ENCODE measurements around the gene GSG1L2. TPM values are rescaled to one million over a fixed set of nuclear protein-coding genes. Genes with fewer than 3 reads are reported as not detected.

Gene GSG1L2
- not detected in 2 replicates for total RNA-seq

DNA sequence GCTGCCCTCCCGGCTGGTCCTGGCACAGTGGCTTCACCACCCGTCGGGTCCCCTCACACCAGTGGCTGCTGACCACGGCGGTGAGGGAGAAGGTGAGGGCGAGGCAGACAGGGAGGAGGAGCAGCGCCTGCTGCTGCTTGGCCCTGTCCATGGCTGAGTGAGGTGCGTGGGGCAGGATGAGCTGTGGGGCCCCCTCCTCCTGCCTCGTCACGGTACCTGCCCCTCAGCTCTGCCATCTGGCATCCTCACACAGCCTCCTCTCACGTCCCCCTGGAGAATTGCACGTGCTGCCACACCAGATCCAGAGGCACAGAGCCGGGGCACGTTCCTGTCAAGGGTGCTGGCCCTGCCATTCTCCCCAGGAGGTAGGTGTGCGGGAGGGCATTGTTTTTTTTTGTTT lies at the start of gene GSG1L2:
GSG1L2 (minus strand) TSS at position 159 of the 400 bp plus-strand sequence; CDS start at position 151, 8 bp downstream.
- Mint-ChIP-seq H3K4me1 (no peaks in the 10 kb centered on the region), H3K4me3 (no peak within 1 kb of the TSS), H3K27ac (no peak within 1 kb of the TSS), H3K36me3 (ENCODE audit: low read depth) (no peaks in the 10 kb centered on the region), H3K9me3 (peaks cover 3% of the 10 kb centered on the region), H3K27me3 (peaks cover 7% of the 10 kb centered on the region)
- ChIA-PET CTCF (no interaction called here), POLR2A (no interaction called here)
- intact Hi-C loops (cut with micrococcal nuclease): no loop called here
- TF ChIP-seq, protein P1, sequence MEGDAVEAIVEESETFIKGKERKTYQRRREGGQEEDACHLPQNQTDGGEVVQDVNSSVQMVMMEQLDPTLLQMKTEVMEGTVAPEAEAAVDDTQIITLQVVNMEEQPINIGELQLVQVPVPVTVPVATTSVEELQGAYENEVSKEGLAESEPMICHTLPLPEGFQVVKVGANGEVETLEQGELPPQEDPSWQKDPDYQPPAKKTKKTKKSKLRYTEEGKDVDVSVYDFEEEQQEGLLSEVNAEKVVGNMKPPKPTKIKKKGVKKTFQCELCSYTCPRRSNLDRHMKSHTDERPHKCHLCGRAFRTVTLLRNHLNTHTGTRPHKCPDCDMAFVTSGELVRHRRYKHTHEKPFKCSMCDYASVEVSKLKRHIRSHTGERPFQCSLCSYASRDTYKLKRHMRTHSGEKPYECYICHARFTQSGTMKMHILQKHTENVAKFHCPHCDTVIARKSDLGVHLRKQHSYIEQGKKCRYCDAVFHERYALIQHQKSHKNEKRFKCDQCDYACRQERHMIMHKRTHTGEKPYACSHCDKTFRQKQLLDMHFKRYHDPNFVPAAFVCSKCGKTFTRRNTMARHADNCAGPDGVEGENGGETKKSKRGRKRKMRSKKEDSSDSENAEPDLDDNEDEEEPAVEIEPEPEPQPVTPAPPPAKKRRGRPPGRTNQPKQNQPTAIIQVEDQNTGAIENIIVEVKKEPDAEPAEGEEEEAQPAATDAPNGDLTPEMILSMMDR (IDR thresholded peaks at IDR 0.05): no peak
- no peak for ATAC-seq (ENCODE audit: low read depth)
- no peak for DNase-seq

DNA sequence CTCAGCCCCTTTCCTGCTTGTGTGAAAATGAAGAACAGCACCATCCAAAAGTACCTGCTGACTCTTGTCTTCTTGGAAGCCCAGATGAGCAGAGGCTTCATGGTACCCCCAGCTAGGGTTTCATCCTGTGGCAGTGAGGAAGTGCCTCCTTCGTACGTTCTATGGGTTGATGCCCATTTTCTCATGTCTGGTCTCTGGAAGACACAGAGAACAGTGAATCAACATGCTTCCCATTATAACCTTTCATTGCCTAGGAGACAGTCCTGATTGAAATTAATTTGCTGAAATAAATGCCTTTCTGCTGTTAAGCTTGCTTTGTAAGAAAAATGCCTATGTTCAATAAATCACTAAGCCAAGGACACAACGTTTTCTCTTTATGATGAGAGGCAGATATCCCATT lies 46.7 kb upstream of the GSG1L2 start:
- Mint-ChIP-seq H3K4me1 (no peaks in the 10 kb centered on the region), H3K4me3 (no peak overlapping the region), H3K27me3 (peaks cover 10% of the 10 kb centered on the region), H3K9me3 (no peaks in the 10 kb centered on the region), H3K36me3 (ENCODE audit: low read depth) (no peaks in the 10 kb centered on the region), H3K27ac (no peak overlapping the region)
- ChIA-PET POLR2A (no interaction called here), CTCF (no interaction called here)
- TF ChIP-seq, protein P1 (IDR thresholded peaks at IDR 0.05): no peak
- intact Hi-C loops (cut with micrococcal nuclease): no loop called here
- ATAC-seq (ENCODE audit: low read depth): no peak
- DNase-seq: no peak

DNA sequence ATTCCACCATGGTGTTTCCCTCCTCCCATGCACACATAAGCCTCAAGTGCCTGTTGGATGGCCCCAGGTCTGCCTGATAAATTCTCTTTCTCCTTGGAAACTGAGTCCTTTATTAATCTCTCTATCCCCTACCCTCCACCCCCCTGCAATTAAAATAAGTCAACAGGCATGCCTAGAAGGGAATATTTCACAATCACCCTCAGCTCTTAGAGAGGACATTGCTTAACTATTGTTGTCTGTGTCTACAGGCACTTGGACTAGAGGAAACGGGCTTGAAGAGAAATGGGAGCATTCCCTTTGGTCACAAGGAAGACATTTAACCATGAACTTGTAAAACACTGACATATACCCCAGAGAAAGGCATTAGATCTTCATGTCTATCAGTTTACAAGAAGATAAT lies 43.7 kb upstream of the GSG1L2 start:
- H3K4me1 Mint-ChIP-seq: no peaks in the 10 kb centered on the region
- no peak overlapping the region for H3K27ac Mint-ChIP-seq
- CTCF ChIA-PET: no interaction called here

DNA sequence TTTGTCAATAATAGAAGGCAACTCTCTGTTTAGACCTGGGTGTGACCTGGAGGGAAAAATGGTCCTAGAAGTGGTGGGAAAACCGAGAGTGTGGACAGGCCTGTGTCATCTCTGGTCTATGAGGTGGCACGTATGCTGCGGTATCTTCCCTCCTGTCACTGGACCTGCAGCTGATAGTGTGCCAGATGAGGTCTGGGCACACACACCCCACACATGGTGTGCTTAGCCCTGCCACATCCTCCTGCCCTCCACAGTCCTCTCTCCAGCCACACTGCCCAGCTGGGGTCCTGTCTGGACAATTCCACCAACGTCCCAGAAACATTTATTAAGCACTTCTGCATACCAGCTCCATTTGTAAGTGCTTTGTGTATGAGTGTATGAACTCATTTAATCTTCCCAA lies 41.1 kb upstream of the GSG1L2 start:
- no peaks in the 10 kb centered on the region for H3K36me3 Mint-ChIP-seq (ENCODE audit: low read depth)
- intact Hi-C loops (cut with micrococcal nuclease): no loop called here
- no peak overlapping the region for H3K27ac Mint-ChIP-seq
- H3K4me3 Mint-ChIP-seq: no peak overlapping the region
- no peak for ATAC-seq (ENCODE audit: low read depth)
- ChIA-PET CTCF (no interaction called here), POLR2A (no interaction called here)
- TF ChIP-seq, protein P1 (IDR thresholded peaks at IDR 0.05): no peak
- peaks cover 3% of the 10 kb centered on the region for H3K27me3 Mint-ChIP-seq
- no peaks in the 10 kb centered on the region for H3K4me1 Mint-ChIP-seq
- DNase-seq: no peak
- peaks cover 14% of the 10 kb centered on the region for H3K9me3 Mint-ChIP-seq

More for the DNA sequence above, 43.7 kb upstream of the GSG1L2 start:
- Mint-ChIP-seq H3K9me3 (peaks cover 11% of the 10 kb centered on the region), H3K4me3 (no peak overlapping the region), H3K27me3 (peaks cover 8% of the 10 kb centered on the region), H3K36me3 (ENCODE audit: low read depth) (no peaks in the 10 kb centered on the region)
- TF ChIP-seq, protein P1 (IDR thresholded peaks at IDR 0.05): no peak
- intact Hi-C loops (cut with micrococcal nuclease): no loop called here
- ATAC-seq (ENCODE audit: low read depth): no peak
- POLR2A ChIA-PET: no interaction called here
- no peak for DNase-seq

DNA sequence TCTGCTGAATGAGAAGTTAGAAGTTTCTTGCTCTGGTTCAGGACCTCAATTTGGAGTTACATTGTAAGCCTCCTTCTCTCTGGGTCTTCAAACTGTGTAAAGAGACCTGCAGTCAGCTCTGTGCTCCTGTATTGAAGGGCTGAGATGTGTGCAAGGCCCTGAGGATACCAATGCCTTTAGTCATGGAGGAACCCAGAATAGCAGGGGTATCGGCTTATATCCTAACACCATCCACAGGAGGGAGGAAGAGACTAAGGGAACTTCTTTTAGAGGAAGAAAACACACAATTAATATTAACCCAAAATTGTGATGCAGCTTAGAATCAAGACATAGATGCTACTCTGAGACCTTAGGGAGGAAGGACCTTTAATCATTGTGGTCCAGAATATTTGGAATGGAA lies 40.3 kb upstream of the GSG1L2 start:
- Mint-ChIP-seq H3K4me3 (no peak overlapping the region), H3K36me3 (ENCODE audit: low read depth) (no peaks in the 10 kb centered on the region), H3K27ac (no peak overlapping the region), H3K9me3 (peaks cover 14% of the 10 kb centered on the region), H3K4me1 (no peaks in the 10 kb centered on the region), H3K27me3 (peaks cover under 1% of the 10 kb centered on the region)
- TF ChIP-seq, protein P1 (IDR thresholded peaks at IDR 0.05): no peak
- ATAC-seq (ENCODE audit: low read depth): no peak
- CTCF ChIA-PET: no interaction called here
- POLR2A ChIA-PET: no interaction called here
- intact Hi-C loops (cut with micrococcal nuclease): no loop called here
- DNase-seq: no peak

Measured in activated B cell treated with CpG ODN at 0.5 μM for 24 hours (primary cell).